ENCODE measurements around the gene TMEM91. TPM values are rescaled to one million over a fixed set of nuclear protein-coding genes. Genes with fewer than 3 reads are reported as not detected.

TMEM91 gene
- total and polyA plus RNA-seq, 2 of the 13 experiments (the other 11 are each of a cell fraction or from before 2014, with no cell fraction given) = 6.3 to 10.3 TPM

- TF ChIP-seq, protein P1, sequence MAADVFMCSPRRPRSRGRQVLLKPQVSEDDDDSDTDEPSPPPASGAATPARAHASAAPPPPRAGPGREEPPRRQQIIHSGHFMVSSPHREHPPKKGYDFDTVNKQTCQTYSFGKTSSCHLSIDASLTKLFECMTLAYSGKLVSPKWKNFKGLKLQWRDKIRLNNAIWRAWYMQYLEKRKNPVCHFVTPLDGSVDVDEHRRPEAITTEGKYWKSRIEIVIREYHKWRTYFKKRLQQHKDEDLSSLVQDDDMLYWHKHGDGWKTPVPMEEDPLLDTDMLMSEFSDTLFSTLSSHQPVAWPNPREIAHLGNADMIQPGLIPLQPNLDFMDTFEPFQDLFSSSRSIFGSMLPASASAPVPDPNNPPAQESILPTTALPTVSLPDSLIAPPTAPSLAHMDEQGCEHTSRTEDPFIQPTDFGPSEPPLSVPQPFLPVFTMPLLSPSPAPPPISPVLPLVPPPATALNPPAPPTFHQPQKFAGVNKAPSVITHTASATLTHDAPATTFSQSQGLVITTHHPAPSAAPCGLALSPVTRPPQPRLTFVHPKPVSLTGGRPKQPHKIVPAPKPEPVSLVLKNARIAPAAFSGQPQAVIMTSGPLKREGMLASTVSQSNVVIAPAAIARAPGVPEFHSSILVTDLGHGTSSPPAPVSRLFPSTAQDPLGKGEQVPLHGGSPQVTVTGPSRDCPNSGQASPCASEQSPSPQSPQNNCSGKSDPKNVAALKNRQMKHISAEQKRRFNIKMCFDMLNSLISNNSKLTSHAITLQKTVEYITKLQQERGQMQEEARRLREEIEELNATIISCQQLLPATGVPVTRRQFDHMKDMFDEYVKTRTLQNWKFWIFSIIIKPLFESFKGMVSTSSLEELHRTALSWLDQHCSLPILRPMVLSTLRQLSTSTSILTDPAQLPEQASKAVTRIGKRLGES (CRISPR knock-in tag; IDR thresholded peaks at IDR 0.05; ENCODE audit: borderline replicate concordance) = no peak
- peak; percentile 33; the same call in 1 of the 2 replicates for TF ChIP-seq NCOR1 (IDR thresholded peaks at IDR 0.05; ENCODE audit: borderline replicate concordance, low read length)
- no peak for TF ChIP-seq ZBTB46 (CRISPR knock-in tag; IDR thresholded peaks at IDR 0.05; ENCODE audit: borderline replicate concordance)
- TF ChIP-seq PITX1 (CRISPR knock-in tag; IDR thresholded peaks at IDR 0.05) = no peak; the same call in 1 of the 2 replicates
- TF ChIP-seq NFYB (CRISPR knock-in tag; IDR thresholded peaks at IDR 0.05) = peak; percentile 84
- TF ChIP-seq KDM5B (CRISPR knock-in tag; IDR thresholded peaks at IDR 0.05; ENCODE audit: borderline replicate concordance) = peak; percentile 50; the same call in 1 of the 2 replicates
- TF ChIP-seq ZNF333 (CRISPR knock-in tag; IDR thresholded peaks at IDR 0.05; ENCODE audit: borderline replicate concordance) = no peak
- TF ChIP-seq NR2F6 (IDR thresholded peaks at IDR 0.05) = no peak
- 0 out of 2 replicates have a peak, but pooled peaks have one; percentile 7 for TF ChIP-seq NR2F6 (CRISPR knock-in tag; IDR thresholded peaks at IDR 0.05)
- TF ChIP-seq, protein P2, sequence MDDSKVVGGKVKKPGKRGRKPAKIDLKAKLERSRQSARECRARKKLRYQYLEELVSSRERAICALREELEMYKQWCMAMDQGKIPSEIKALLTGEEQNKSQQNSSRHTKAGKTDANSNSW (CRISPR knock-in tag; IDR thresholded peaks at IDR 0.05; ENCODE audit: borderline replicate concordance) = 0 out of 2 replicates have a peak, but pooled peaks have one; percentile 29
- TF ChIP-seq, protein P3, sequence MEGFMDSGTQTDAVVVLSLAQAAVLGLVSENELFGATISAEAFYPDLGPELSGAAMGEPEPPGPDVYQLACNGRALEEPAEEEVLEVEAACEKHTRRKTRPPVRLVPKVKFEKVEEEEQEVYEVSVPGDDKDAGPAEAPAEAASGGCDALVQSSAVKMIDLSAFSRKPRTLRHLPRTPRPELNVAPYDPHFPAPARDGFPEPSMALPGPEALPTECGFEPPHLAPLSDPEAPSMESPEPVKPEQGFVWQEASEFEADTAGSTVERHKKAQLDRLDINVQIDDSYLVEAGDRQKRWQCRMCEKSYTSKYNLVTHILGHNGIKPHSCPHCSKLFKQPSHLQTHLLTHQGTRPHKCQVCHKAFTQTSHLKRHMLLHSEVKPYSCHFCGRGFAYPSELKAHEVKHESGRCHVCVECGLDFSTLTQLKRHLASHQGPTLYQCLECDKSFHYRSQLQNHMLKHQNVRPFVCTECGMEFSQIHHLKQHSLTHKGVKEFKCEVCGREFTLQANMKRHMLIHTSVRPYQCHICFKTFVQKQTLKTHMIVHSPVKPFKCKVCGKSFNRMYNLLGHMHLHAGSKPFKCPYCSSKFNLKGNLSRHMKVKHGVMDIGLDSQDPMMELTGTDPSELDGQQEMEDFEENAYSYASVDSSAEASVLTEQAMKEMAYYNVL (CRISPR knock-in tag; IDR thresholded peaks at IDR 0.05; ENCODE audit: borderline replicate concordance) = no peak; the same call in 1 of the 2 replicates
- no peak for TF ChIP-seq RELA (CRISPR knock-in tag; IDR thresholded peaks at IDR 0.05)
- TF ChIP-seq RFXANK (CRISPR knock-in tag; IDR thresholded peaks at IDR 0.05) = no peak
- no peak for TF ChIP-seq ZNF720 (CRISPR knock-in tag; IDR thresholded peaks at IDR 0.05)
- TF ChIP-seq HNRNPH1 (optimal IDR thresholded peaks at IDR 0.05; ENCODE audit: low read depth, low read length) = no peak
- no peak for TF ChIP-seq ZNF678 (CRISPR knock-in tag; IDR thresholded peaks at IDR 0.05)
- peak; percentile 57; the same call in 1 of the 2 replicates for TF ChIP-seq SP5 (CRISPR knock-in tag; IDR thresholded peaks at IDR 0.05; ENCODE audit: borderline replicate concordance, low read depth)
- no peak; the same call in none of the 2 replicates for TF ChIP-seq RFX5 (IDR thresholded peaks at IDR 0.05; ENCODE audit: low read depth, low read length)
- peak; percentile 27; the same call in 1 of the 2 replicates for TF ChIP-seq MXD4 (CRISPR knock-in tag; IDR thresholded peaks at IDR 0.05)
- no peak for TF ChIP-seq GPN1 (CRISPR knock-in tag; IDR thresholded peaks at IDR 0.05; ENCODE audit: borderline replicate concordance)
- no peak for TF ChIP-seq ZNF510 (CRISPR knock-in tag; IDR thresholded peaks at IDR 0.05; ENCODE audit: low read depth)
- TF ChIP-seq ZNF747 (CRISPR knock-in tag; IDR thresholded peaks at IDR 0.05; ENCODE audit: borderline replicate concordance) = no peak
- TF ChIP-seq MTA3 (CRISPR knock-in tag; IDR thresholded peaks at IDR 0.05) = no peak
- no peak for TF ChIP-seq ZNF616 (CRISPR knock-in tag; IDR thresholded peaks at IDR 0.05; ENCODE audit: low read depth)
- TF ChIP-seq NAIF1 (CRISPR knock-in tag; IDR thresholded peaks at IDR 0.05; ENCODE audit: borderline replicate concordance) = no peak
Measured at GRCh38 chr19:41363753-41364523, 12.4 kb upstream of the TMEM91 start, which contains the start of gene B9D2 (continued).

Data from HepG2 (cell line).